Stimulated activated CD4-positive, alpha-beta T cell treated with anti-CD3 and anti-CD28 coated beads, TNF-alpha, amount 100 ng/mL, for 24 hours (primary cell): ENCODE results near the gene GHRL.
"Not testable (repeated sequence)": the region's sequence is repeated elsewhere in the genome, so short reads cannot be mapped to it uniquely, and the experiment has no call there.

Experiments
- DNase-seq, 3 experiments: peaks; one replicate each; pipeline ENCODE4 v3.0.0-alpha.2; 2020; ENCODE audit warnings: low read depth in 3 of 3

Gene GHRL

DNA sequence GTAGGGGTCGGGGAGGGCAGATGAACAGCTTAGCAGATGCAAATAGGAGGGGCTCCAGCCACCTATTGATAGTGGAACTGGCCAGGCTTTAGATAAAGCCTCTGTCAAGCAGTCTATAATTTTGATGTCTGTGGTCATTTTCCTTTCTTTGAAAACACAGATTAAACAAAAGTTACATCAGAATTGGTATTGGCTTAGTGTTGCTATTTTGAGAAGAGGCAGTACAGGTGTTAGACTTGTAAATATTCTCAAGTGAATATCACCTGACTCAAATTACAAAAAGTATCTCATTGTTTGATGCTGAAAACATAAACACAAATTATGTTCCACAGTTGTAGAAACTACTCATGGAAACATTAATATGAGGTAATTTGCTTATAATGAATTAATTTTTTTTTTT is 18.1 kb downstream of the GHRL start:
- no peak for DNase-seq

DNA sequence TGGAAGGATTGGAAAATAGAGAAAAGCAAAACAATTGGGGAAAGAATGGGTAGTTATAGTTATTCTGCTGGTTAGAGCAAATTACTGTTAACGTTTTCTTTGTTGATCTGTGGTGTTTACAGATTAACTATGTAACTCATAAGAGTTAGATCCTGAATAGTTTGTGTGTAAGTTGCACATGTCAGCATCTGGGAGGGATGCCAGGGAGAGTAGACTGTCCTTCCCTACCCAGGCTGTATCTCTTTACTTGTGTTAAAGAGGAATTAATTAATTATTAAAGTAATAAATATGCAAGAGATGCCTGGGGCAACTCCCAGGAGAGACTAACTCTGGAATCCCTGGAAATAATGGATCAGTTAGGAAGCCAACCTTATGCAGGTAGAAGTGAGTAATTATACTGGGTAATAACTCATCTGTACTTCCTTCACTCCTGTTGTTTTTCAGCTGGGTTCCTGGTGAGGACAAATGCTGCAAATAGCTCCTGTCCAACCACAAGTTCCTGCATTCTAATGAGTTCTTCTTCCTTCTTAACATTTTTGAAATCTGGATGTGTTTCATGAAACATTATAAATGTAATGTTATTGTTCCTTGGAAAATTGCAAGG is 18.9 kb downstream of the GHRL start:
- no peak for DNase-seq

DNA sequence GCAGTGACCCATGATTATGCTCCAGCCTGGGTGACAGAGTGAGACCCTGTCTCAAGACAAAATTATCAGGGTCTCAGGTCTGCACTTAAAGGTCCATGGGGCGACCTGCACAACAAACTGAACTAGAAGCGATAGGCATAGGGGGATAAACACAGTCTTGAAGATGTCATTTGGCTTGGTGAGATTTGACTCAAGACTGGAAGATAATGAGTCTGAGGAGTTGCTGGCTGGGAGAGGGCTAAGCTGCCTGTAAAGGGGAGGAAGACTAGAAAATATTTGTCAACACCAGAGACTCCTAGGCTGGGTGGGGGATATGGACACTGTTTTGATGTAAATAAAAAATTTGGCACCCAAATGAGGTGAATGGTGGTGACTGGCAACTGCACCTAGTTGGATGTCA is 19.8 kb downstream of the GHRL start:
- no peak for DNase-seq

DNA sequence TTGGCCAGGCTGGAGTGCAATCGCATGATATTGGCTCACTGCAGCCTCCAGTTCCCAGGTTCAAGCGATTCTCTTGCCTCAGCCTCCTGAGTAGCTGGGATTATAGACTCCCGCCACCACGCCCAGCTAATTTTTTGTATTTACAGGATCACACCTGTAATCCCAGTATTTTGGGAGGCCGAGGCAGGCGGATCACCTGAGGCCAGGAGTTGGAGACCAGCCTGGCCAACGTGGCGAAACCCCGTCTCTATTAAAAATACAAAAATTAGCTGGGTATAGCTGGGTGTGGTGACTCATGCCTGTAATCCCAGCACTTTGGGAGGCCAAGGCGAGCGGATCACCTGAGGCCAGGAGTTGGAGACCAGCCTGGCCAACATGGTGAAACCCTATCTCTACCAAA is 20.3 kb downstream of the GHRL start:
- not testable (repeated sequence) for DNase-seq

DNA sequence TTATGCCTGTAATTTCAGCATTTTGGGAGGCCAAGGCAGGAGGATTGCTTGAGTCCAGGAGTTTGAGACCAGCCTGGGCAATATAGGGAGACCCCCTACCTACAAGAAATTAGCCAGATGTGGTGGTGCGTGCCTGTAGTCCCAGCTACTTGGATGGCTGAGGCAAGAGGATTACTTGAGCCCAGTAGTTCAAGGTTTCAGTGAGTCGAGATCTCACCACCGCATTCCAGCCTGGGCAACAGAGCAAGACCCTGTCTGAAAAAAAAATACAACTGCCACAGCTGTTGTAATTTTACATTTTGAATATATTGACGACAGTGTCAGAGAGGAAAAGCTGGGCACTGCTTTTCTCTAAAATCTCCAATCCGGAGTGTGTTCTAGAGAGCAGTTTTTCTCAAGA is 23.3 kb downstream of the GHRL start:
- no peak for DNase-seq

DNA sequence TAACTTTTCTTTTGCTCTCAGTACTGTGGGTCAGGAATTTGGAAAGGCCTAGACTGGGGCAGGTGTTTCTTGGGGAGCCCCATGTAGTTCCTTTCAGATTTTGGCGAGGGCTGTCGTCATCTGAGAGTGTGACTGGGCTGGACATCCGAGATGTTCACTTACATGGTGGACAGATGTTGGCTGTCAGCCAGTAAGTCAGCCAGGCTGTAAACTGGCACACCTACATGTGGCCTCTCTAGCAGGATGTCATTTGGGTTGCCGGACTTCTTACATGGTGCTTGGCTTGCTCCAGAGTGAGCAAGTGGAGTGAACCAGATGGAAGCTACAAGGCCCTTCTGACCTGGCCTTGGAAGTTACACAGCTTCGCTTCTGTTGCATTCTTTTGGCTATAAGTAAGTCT is 23.8 kb downstream of the GHRL start:
- no peak for DNase-seq

DNA sequence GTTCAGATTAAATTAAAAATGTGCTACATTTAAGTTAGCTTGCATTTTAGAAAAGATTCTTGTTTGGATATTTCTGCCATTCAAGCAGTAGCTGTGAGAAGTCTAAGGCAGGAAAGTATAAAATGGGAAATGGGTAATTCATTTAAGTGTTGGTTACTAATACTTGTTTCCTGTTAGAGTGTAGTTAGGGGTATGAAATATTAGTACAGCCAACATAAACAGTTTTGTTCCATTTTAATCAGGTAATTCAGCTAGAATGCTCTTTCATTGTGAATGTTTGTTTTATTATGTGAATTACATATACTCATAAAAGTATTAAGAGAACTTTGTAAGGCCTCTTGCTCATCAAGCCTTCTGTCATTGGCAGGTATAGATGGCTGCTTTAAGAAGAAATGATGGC is 24.6 kb downstream of the GHRL start:
- no peak for DNase-seq

DNA sequence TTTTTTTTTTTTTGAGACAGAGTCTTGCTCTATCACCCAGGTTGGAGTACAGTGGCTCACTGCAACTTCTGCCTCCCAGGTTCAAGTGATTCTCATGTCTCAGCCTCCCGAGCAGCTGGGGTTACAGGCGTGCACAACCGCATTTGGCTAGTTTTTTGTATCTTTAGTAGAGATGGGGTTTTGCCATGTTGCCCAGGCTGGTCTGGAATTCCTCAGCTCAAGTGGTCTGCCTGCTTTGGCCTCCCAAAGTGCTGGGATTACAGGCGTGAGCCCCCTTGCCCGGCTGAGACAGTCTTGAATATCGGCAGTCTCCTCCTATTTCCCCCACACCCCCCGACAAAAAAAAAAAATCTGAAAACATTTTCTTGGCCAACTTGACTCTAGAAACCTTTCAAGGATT is 25.8 kb downstream of the GHRL start:
- DNase-seq, result not testable (repeated sequence)

DNA sequence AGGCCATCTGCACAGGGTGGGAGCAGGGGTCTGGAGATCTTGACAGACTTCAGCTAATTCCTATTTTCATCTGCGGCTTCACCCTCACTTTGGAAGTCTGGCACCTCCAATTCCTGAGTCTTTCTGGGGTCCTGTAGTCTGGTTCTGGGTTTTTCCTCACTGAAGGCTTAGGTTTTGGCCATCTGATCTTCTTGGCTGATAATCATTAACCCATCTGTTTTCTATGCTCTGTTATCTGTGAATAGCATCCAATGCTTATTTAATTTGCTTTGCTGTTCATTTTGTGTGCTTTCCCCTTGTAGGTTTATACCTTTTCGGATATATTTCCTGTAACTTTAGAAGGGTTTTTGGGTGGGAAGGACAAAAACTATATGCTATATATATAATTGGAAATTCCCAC is 26.9 kb downstream of the GHRL start:
- DNase-seq, result no peak

DNA sequence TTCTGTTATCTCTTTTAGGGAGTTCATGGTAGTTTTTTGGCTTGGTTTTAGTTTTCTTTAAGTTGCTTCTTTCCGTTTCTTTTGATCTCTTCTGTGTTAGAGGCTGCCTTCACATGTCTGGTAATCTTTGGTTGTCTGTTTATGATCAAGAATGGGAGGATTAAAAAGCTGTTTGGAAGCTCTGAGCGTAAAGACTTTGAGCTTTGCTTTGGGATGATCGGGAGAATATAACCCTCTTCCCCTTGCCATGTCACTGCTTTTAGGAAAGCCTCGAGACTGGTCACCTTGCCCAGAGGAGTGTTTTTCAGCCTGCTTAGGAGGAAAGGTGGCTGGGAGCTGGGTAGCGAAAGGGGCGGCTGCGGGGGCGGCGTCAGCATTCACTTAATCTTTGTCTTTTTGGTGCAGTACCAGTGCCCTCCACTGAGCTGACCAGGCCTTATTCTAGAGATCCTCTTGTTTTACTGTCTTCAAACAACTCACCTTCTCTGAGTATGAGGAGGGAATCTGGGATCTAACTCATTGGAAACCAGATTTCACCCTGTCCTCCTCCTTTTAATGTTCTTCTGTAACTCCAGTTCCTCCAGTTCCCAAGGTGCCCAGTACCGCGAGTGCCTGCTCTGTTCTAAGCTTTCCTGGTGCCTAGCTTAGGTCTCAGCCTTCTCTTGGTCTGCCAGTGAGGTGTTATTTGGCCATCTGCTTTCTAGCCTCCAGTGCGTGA is 28.9 kb downstream of the GHRL start:
- peak; percentile 34 to 70 (median 51) for DNase-seq

DNA sequence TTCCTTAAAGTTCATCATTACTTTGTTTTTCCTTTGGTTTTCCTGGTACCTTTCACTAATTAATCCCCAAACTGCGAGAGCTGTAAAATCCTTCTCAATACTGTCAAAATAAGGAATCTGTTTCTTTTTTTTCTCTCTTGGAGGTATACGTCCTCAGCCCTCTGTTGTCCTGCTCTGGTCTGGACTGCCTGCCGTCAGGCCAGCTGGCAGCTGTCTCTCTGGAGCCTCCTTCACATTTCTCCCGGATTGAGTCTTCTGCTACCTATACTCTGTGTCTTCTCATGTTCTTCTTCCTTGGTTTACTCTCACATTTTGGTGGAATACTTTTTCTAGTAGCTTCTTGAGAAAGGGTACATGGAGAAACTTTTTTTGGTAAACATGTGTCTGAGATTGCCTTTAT is 30.7 kb downstream of the GHRL start:
- no peak for DNase-seq

DNA sequence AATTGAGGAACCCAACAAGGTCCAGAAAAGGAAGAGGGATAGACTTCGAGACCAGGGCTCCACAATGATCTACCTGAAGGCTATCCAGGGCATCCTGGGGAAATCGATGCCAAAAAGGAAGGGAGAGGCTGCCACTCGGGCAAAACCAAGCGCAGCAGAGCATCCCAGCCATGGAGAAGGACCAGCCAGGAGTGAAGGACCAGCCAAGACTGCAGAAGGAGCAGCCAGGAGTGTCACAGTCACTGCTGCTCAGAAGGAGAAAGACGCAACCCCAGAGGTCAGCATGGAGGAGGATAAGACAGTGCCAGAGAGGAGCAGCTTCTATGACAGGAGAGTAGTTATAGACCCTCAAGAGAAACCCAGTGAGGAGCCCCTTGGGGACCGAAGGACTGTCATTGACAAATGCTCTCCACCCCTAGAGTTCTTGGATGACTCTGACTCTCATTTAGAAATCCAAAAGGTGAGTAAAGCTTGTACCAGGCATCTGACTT is 32.5 kb downstream of the GHRL start:
- DNase-seq, result no peak

DNA sequence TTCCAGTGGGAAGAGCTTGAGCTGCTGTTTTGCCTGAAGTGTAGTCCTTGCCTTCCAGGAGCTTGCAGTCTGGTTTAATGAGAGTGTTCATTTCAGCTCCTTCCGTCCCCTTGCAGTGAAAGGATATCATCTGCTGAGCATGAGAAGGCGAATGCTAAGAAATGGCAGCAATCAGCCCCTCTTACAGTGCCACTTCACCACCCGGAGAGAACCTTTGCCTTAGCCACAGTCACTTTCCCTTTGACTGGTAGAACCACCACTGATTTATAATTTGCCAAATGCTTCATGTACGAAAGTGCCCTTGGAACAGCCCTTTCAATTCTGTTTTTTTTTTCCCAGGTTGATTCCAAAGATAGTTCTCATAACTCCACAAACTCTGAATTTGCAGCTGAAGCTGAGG is 32.9 kb downstream of the GHRL start:
- DNase-seq, result no peak

DNA sequence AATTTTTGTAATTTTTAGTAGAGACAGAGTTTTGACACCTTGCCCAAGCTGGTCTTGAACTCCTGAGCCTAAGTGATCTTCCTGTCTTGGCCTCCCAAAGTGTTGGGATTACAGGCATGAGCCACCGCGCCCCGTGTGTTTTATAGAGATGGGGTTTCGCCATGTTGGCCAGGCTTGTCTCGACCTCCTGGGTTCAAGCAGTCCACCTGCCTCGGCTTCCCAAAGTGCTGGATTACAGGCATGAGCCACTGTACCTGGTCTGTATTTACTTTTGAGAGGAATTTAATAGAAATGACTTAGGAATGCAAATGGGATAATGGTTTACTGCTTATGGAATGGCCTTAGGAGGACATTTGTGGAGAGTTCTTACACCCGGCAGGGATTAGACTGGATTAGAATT is 33.7 kb downstream of the GHRL start:
- no peak for DNase-seq

DNA sequence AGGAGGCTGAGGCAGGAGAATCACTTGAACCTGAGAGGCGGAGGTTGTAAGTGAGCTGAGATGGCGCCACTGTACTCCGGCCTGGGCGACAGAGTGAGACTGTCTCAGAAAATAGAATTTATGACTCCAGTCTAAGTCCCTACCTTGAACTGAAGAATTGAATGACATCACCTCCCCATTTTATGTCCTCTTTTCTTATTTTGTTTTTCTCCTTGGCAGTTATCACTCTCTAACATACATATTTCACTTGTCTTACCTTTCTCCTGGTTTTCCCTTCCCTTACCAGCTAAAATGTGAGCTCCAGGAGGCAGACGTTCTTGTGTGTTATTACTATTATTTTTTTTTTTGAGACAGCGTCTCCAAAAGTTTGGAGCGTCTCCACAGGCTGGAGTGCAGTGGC is 36.9 kb downstream of the GHRL start:
- DNase-seq, result no peak

DNA sequence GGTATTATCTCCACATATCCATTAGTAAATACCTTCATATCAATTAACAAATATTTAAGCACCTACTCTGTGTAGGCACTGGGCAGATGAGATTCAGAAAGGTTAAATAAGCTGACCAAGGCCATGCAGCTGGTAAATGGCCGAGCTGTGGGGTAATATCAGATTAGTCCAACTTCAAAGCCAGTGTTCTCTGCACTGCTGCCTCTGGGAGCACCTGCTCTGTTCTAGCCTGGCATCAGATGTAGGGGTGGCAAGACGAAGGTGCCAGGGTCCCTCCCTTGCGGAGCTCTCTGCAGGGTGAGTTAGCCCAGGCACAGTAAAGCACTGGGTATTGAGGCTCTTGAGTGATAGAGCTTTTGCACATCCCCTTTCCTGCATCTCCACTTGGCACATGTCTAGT is 39.0 kb downstream of the GHRL start:
- DNase-seq, result no peak

DNA sequence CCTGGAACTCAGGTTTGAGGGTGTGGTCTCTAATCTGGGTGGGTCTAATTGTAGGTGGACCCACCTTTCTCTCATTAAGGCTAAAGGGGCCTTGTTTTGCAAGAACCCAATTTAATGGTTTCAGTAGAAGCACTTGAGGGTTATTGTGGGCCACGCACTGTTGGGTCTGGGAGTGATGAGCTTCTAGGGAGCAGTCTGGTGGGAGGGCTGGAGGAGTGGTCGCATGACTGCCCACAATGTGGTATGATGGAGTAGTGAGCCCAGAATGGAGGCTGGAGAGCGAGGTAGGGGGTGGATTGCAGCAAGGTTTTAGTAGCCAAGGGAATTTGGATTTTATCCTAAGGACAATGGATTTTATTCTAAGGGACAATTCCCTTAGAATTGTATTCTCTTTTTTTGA is 41.7 kb downstream of the GHRL start:
- DNase-seq, result no peak

DNA sequence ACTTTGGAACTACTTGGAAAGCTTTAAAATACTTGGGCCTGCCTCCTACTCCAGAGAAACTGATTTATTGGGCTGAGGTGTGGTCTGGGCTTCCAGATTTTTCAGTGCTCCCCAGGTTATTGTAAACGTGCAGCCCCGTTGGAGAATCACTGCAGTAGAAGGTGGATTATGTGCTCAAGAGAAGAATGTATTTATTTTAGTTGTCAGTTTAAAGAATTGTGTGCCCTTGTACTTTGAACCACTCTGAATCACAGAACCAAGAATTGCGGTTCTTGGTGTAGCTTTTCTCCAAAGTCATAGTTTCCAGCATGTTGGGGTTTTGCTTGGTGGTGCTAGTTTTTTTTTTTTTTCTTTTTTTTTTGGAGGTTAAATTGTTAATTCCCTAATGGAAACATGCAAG is 42.9 kb downstream of the GHRL start:
- no peak for DNase-seq

DNA sequence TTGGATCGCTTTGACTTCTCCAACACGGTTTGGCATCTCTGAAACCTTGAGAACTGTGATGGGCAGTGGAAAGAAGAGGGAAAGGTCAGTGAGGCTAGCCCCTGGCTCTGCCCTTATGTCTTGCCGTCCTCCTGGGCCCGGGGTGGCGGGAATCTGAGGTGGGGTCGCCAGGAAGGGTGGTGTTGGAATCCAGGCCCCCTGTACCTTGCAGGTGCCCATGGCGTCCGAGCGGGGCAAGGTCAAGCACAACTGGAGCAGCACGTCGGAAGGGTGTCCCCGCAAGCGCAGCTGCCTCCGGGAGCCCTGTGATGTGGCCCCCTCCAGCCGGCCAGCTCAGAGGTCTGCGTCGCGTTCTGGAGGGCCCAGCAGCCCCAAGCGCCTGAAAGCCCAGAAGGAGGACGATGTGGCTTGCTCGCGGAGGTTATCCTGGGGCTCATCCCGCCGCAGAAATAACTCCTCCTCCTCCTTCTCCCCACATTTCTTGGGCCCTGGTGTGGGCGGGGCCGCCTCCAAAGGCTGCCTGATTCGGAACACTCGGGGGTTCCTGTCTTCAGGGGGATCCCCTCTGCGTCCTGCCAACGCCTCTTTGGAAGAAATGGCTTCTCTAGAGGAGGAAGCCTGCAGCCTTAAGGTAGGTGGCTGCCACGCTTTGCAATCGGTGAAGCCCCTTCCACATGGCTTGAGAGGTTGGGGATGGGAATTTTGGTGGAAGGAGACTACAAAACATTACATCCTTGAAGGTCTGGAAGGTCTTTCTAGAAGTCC is 43.6 kb downstream of the GHRL start:
- peak; percentile 33 to 82 (median 38) for DNase-seq

DNA sequence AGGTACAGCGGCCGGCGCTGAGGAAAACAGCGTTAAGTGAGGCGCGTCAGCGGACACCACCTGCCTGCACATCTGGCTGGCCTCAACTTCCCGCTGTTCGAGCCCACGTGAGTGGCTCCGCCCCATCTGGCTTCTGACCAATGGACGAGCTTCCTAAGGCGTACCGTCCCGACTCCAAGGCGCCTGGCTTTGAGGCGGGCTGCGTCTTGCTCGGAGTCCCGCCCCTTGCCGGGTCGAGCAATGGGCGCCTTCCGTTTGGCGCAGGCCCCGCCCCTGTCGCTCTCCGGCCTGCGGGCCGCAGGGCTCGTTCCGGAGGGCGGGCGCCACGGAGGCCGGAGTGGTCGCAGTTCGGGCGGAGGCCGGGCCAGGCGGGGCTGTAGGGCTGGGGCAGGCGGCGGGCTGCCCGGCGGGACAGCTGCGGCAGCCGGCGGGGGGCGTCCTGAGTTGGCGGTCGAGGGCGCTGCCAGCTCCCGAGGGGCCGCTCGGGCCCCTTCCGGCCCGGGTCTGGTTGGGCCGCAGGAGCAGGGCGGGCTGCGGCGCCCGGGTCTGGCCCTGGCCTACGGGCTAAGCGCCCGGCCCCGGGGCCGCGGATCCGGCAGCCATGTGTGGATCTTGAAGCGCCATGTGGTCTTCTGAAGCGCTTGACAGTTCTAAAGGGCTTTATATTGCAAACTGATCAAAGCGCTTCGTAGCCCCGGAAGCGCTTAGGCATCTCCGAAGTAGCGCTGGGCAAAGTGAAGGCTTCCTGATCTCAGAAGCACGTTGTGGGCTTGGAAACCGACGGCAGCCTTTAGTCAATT is 44.4 kb downstream of the GHRL start, which contains the start of gene TATDN2:
TATDN2 (plus strand) TSS at position 276 of the 800 bp plus-strand sequence. CDS start 742 bp downstream, outside the sequence.
- peak; percentile 85 to 96 (median 88) for DNase-seq

DNA sequence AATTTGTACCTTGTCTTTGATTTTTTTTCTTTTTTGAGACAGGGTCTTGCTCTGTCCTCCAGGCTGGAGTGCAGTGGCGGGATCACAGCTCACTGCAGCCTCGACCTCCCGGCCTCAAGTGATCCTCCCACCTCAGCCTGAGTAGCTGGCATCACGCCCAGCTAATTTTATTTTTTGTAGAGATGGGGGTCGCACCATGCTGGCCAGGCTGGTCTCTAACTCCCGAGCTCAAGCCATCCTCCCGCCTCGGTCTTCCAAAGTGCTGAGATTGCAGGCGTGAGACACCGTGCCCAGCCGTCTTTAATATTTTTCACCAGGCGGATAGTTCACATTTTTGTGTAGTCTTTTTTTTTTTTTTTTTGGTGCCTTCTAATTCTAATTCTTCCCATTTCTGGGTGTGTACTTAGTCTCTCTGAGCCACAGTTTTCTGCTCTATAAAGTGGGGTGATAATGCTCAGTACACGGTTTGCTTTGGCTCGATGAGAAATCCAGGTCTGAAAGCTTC is 45.0 kb downstream of the GHRL start:
- DNase-seq, result no peak
